ENCODE results near the gene CYSLTR1.
"Not testable (repeated sequence)": the region's sequence is repeated elsewhere in the genome, so short reads cannot be mapped to it uniquely, and the experiment has no call there.

Gene CYSLTR1, protein sequence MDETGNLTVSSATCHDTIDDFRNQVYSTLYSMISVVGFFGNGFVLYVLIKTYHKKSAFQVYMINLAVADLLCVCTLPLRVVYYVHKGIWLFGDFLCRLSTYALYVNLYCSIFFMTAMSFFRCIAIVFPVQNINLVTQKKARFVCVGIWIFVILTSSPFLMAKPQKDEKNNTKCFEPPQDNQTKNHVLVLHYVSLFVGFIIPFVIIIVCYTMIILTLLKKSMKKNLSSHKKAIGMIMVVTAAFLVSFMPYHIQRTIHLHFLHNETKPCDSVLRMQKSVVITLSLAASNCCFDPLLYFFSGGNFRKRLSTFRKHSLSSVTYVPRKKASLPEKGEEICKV

DNA sequence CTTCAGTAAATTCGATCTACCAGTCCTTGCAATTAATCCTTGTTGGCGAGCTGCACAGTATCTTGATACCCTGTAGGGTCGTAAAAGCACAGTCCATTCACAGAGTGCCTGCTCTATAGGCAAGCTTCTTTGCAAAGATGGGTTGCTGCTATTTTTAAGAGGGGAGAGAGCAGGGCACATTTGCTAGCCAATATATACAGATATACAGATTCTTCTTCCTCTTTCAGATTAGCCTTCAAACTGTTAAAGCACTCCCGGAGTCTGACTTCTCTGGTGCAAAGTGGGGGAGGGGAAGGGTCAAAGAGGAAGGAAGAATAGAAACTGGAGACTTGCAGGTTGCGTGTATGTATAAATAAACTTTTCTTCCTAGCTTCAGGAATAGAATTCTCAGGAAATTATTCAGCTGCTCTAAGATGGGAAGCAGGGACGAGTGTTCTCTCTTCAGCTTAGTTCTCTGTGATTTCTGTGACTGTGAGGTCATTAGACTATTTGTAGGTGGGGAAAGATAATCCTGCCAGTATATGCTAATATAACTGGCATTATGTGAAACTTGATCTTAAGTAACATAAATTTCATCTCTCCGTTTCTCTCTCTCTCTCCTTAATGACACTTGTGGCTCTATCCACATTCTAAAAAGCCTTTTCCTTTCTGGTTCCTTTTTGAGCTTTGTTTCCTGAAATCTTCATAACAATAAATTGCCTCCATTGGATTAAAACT, at the start of gene CYSLTR1:
TSS of gene CYSLTR1 (minus strand) at position 242 of the 717 bp plus-strand sequence. CDS start 53,865 bp downstream, outside the sequence.
- no peak for DNase-seq (ENCODE audit: low read depth)

DNA sequence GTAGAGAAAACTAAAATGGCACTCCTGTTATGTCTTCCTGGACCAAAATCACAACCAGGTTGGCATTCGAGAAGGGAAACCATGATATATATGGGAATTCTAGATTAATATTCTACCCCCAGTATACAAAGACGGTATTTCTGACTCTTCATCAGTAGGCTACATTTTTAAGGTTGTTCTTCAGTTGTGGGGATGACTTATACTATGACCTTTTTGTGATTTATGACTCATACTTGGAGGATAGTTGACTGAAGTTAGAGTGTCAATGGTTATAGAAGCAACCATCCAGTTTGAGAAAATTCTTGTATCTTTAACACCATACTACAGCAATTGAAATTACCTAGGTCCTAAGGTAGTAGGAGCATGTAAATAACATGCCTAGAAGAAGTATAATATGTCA, 49.8 kb upstream of the CYSLTR1 start:
- no peak for DNase-seq (ENCODE audit: low read depth)

DNA sequence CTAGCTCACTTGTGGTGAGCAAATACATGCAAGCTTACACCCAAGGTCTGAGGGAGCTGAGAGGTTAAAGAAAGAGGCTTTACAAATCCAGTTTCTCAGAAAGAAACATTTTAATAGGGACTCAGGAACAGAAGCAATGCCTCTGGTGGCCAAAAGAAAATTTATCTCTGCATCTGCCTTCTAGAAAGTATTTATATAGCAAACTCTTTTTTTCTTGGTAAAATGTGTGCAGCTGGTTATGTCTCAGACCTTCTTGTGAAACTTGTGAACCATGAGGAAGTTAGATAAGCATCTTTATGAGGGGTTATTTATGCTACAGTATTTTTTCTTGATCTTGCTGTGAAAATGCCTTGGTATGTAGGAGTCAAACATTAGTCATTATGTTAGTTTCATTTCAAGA, 48.5 kb upstream of the CYSLTR1 start:
- DNase-seq (ENCODE audit: low read depth): no peak

DNA sequence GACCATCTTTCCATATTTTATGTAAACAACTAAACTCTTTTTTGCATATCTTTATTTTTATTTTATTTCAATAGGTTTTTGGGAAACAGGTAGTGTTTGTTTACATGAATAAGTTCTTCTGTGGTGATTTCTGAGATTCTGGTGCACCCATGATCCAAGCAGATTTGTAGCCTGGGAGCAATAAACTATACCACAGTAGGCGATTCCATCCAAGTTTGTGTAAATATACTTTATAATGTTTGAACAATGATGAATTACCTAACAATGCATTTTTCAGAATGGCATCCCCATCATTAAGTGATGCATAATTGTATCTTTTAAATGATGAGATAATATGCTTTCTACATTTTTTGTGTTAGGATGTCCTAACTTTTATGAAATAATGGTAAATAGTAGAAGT, 39.2 kb upstream of the CYSLTR1 start:
- no peak for DNase-seq (ENCODE audit: low read depth)

DNA sequence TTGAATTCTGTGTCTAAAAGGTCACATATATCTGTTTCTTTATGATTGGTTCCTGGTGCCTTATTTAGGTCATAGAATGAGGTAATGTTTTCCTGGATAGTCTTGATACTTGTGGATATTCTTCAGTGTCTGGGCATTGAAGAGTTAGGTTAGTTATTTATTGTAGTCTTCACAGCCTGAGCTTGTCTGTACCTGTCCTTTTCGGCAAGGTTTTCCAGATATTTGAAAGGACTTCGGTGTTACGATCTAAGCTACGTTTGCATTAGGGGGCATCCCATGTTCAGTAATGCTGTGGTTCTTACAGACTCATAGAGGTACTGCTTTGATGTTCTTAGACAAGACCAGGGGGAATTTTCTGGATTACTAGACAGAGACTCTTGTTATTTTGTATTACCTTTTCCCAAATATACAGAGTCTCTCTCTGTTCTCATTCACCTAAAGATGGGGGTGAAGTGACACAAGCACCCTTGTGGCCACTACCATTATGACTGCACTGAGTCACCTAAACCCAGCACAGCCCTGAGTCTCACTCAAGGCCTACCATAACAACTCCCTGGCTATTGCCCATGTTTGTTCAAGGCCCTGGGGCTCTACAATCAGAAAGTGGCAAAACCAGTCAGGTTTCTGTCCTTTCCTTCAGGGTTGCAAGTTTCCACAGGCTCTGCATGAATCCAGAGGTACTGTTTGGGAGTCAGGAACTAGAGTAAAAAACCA, 30.1 kb upstream of the CYSLTR1 start:
- no peak for DNase-seq (ENCODE audit: low read depth)

DNA sequence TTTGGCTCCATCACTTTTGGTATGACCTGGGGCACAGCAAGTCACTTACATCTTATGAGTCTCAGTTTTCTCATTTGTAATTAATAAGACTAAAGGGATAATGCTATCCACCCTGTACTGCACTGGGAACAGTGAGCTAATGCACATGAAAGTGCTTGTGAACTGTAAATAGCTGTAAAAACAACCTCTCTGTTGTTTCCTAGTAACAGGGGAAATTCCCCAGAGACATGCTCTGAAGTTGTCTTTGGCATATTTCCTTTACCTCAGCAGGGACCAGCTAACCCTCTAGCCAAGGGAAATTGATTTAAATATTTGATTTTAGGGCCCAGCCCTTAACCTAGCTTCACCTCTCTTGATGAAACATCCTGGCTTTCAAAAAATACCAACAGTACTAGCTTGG, 6.1 kb upstream of the CYSLTR1 start:
- no peak for DNase-seq (ENCODE audit: low read depth)

DNA sequence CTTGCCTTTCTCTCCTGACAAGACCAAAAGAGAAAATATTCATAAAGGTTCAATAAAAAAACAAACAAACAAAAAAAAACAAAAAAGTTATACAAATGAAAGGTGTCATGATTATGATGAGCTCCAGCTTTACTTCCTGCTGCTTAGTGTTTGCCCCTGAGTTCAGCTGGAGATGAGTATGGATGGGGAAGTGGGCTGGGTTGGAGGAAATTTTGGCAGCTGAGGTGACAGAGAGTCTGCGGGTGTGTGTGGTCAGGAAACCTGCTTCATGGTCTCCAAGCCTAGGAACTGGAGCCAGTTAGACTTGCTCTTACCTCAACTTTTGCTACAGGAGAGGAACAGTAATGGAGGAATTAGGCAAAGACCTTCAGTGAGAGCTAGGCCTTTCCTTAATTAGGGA, 4.3 kb upstream of the CYSLTR1 start:
- DNase-seq (ENCODE audit: low read depth): no peak

DNA sequence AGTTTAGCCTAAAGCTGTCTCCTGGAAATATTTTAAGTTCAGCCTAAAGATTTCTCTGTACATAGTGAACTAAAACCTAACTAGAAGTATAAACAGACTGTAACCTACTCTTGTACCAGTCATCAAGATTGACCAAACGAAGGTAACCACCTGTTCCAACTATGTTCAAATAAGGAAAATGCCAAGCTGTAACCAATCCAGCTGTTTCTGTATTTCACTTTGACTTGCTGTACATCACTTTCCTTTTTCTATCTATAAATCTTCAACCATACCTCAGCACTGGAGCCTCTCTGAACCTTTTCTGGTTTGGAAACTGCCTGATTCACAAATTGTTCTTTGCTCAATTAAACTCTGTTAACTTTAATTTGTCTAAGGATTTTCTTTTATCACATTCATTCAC, 3.1 kb upstream of the CYSLTR1 start:
- no peak for DNase-seq (ENCODE audit: low read depth)

DNA sequence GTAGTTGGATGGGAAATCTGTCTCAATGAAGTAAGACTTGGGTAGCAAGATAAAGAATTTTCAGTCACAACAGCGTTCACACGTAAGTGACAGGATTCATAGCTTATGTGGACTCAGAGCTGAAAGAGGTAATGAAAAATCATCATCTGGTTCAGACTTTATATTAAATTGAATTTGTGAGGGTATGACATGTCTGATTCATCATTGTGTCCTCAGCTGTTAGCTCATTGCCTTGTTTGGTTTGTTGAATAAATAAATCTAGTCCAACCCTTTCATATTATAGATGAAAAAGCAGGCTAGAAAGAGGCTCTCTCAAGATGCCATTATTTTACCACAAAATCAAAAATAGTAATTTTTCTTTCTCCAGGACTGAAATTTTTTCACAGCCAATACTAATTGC, 2.7 kb upstream of the CYSLTR1 start:
- DNase-seq (ENCODE audit: low read depth): no peak

DNA sequence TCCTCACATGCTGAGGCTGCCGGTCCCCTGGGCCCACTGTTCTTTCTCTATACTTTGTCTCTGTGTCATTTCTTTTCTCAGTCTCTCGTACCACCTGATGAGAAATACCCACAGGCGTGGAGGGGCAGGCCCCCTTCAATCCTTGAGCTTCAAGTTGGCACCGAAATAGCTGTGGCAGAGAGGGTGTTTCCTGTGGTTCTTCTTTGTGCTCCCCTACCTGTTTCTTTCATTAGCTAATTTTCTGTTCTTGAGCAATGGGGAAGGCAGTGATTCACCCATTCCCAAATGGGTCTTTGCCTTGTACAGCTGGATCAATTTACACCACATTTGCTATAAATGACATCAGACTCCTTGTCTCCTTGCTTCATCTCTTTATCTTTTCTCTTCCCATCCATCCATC, 2.1 kb upstream of the CYSLTR1 start:
- no peak for DNase-seq (ENCODE audit: low read depth)

DNA sequence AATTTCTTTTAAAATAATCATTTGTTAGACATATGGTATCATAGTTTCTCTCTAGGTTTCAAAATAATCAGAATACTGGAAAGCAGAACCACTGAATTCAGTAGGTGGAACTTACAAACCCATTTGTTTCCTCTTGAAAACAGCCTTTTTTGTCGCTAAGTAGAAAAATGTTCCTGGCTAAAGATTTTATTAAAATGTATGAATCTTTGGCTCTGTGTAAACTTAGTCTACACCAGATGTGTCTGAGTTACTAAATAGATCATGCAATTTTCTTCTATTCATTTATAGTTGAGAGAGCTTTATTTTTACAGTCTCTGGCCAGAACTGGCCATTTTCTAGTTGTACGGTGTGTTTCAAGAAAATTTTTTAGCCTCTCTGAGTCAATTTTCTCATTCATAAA, 1.0 kb downstream of the CYSLTR1 start:
- DNase-seq (ENCODE audit: low read depth): no peak

DNA sequence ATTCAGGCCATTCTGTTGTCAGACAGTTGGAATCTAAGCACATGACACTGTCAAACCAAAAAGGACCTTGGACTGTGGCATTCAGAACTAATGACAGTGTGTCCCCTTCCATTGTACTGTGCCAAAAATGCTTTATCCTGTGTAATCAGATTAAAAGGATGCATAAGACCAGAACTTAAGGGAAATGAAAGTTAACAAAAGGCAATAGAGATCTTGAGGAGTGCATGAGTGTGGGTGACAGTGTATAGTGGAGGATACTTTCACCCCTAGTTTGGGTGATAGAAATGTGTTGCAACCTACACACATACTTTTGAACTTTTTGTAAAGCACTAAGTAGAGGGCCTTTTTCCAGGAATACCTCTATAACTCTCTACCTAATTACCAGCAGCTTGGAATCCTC, 4.5 kb downstream of the CYSLTR1 start:
- no peak for DNase-seq (ENCODE audit: low read depth)

DNA sequence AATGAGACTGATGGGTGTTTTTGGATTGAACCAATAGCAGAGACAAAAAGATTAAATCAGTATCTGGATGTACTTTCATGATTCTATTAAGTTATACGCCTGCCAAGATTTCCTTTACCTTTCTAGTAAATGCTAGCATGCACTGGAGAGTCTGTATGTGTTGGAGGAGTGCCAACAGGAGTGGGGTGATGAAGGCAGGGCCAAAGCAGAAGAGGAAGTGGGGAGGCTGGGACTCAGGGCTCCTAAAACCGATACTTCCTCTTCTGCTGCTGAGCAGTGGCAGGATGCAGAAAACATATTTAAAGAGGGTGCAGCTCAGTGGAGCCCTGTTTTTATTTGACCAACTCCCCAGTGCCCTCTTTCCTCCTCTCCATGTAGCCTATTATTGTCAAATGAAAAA, 5.6 kb downstream of the CYSLTR1 start:
- peak; percentile 7 for DNase-seq (ENCODE audit: low read depth)

DNA sequence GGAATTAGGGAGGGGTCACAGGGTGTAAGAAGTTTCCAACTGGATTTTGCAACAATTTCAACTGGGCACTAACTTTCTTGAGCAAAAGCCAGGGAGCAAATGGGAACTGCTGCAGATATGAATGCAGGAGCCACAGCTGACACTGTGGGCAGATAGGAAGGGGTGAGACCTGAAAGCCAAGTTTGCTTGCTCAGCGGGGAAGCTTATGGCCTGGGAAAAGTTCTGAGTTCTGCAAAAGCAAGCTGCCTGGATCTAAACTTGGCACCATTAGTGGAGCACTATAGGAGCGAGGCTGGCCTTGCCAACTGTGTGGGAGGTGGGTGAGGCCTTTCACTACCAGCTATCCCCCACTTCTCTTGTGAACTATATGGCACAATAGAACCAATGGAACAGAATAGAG, 11.1 kb downstream of the CYSLTR1 start:
- no peak for DNase-seq (ENCODE audit: low read depth)

DNA sequence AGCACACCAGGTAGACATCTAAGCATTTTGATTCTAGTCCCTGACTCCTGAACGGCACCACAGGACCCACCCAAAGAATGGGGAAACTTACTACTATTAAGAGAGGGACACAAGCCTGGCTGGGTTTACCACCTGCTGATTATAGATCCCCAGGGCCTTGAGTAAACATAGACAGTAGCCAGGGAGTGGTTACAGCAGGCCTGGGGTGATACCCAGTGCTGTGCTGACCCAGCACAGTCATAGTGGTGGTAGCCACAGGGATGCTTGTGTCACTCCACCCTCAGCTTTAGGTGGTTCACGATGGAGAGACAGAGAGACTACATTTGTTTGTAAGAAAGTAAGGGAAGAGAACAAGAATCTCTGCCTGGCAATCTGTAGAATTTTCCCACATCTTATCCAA, 11.7 kb downstream of the CYSLTR1 start:
- DNase-seq (ENCODE audit: low read depth): no peak

DNA sequence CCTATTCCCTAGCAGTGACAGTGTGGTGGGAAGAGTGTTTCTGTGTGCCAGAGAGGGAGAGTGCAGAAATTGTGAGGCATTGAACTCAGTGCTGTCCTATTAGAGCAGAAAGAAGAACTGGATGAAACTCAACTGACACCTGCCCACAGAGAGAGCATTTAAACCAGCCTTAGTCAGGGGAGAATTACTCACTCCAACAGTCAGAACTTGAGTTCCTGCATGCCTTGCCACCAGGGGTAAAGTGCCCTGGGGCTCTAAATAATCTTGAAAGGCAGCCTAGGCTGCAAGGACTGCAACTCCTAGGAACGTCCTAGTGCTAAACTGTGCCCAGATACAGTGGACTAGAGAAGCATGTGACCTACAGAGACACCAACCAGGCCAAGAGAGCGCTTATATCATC, 12.8 kb downstream of the CYSLTR1 start:
- DNase-seq (ENCODE audit: low read depth): no peak

DNA sequence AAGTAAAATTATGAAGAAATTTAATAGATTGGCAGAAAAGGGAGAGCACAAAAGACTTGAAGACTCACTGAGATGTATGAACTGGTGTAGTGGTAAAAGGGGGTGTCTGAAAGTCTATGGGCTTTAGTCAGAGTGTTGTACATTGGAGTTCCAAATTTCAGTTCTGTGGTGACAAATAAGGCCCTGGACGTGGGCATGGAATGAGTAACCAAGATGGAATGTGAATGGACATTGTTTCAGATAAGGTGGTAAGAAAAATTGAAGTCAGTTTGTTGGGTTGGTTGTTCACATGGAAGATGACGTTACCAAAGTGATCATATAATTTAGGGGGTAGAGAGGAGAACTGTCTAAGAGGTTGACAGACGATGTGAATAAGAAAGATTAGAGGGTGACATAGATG, 13.9 kb downstream of the CYSLTR1 start:
- DNase-seq (ENCODE audit: low read depth): no peak

DNA sequence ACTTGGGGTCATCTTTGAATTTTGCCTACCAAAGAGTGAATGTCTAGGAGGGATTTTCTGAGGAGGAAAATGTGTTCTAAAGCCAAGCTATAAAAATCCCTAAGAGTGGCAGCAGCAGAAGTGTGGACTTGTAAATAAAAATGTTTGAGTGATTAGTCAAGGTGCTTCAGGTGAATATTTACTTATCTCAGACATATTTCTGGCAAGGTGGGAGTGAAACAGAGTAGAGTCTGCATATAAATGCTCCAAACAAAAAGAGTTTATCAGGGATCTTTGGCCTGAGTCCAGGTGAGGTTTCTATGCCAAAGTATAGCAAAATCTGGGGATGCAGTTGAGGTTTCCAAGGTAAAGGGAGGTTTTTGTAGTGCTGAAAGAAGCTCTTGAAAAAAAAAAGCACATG, 19.7 kb downstream of the CYSLTR1 start:
- DNase-seq (ENCODE audit: low read depth): no peak

DNA sequence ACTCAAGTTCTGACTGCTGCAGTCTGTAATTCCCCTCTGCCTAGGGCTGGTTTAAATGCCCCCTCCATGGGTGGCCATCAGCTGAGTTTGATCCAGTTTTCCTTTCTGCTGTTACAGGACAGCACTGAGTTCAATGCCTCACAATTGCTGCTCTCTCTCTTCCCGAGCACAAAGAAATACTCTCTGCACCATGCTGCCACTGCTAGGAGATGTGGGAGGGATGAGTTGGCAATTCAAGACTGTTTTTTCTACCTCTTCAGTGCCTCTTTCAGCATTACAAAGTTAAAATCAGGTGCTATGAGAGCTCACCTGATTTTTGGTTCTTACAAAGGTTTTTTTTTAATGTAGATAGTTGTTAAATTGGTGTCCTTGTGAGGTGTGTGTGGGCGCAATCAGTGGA, 24.3 kb downstream of the CYSLTR1 start:
- no peak for DNase-seq (ENCODE audit: low read depth)

DNA sequence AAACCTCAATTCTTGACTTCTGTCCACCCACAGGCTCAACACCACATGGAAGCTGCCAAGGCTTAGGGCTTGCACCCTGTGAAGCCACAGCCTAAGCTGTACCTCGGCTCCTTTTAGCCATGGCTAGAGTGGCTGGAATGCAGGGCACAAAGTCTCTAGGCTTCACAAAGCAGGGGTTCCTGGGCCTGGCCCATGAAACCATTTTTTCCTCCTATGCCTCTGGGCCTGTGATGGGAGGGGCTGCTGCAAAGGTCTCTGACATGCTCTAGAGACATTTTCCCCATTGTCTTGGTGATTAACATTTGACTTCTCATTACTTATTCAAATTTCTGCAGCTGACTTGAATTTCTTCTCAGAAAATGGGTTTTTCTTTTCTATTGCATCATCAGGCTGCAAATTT, 26.5 kb downstream of the CYSLTR1 start:
- DNase-seq (ENCODE audit: low read depth): not testable (repeated sequence)

DNA sequence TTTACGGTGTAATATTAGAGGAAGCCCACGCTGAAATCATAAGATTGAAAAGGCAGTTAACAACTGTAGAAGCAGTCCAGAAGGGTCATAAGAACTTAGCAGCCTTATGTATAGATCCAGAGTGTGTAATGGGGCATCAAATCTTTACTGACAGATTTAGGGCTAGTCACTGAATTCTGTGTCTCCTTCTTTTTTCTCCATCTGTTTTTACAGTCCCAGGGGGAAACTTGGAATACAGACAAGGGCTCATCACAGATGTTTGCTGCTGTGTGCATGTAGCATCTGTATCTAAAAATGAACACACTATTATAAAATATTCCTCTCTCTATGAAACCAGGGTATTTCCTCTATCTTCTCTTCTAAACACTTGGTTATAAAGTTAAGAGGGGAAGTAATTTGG, 43.9 kb downstream of the CYSLTR1 start:
- DNase-seq (ENCODE audit: low read depth): no peak

DNA sequence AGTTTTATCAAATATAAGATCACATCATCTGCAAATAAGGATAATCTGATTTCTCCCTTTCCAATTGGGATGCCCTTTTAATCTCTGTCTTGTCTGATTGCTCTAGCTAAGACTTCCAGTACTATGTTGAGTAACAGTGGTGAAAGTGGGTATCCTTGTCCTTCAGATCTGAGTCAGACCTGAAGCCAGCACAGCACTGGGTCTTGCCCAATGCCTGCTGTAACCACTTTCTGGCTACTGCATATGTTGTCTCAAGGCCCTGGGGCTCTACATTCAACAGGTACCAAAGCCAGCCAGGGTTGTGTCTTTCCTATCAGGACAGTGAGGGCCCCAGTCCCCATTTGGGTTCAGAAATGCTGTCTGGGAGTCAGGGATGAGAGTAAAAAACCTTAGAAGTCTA, 90.3 kb downstream of the CYSLTR1 start:
- DNase-seq (ENCODE audit: low read depth): no peak

DNA sequence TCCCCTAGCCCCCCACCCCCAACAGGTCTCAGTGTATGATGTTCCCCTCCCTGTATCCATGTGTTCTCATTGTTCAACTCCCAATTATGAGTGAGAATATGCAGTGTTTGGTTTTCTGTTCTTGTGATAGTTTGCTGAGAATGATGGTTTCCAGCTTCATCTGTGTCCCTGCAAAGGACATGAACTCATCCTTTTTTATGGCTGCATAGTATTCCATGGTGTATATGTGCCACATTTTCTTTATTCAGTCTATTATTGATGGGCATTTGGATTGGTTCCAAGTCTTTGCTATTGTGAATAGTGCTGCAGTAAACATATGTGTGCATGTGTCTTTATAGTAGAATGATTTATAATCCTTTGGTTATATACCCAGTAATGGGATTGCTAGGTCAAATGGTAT, 101.4 kb downstream of the CYSLTR1 start:
- not testable (repeated sequence) for DNase-seq (ENCODE audit: low read depth)

Data from stimulated activated CD8-positive, alpha-beta memory T cell treated with anti-CD3 and anti-CD28 coated beads, Interleukin-4, amount 100 ng/mL, for 24 hours (primary cell).